Small intestine (tissue), 7 donors: ENCODE results near the gene GBX1. TPM values are rescaled to one million over a fixed set of nuclear protein-coding genes. Genes with fewer than 3 reads are reported as not detected.

Experiments
- DNase-seq, 2 donors: peaks; one replicate each; pipeline versions ENCODE4 v3.0.0 to v3.0.0-alpha.2; 2013
- FAIRE-seq: peaks from 2 replicates; lab custom pipeline; 2012; peaks lifted over from hg19 to GRCh38; lab: Jason Lieb, UNC
- H3K27ac ChIP-seq, 3 donors: one replicate each; pipeline ENCODE4 v1.5.1; 2013; ENCODE audit warnings: low read length in 2 of 3, mild to moderate bottlenecking in 2 of 3, control low read depth in 1 of 3, inconsistent platforms in 1 of 3, low read depth in 1 of 3, moderate library complexity in 1 of 3
- H3K27me3 ChIP-seq, 3 donors: one replicate each; pipeline ENCODE4 v1.6.1; 2013; ENCODE audit warnings: low read length in 3 of 3, inconsistent platforms in 1 of 3; ENCODE audit not compliant: control insufficient read depth in 3 of 3, insufficient read depth in 3 of 3
- H3K36me3 ChIP-seq, 3 donors: one replicate each; pipeline ENCODE4 v1.6.1; 2013; ENCODE audit warnings: low read length in 3 of 3, inconsistent platforms in 1 of 3, low read depth in 1 of 3, mild to moderate bottlenecking in 1 of 3, moderate library complexity in 1 of 3; ENCODE audit not compliant: control insufficient read depth in 3 of 3, insufficient read depth in 2 of 3
- H3K4me1 ChIP-seq, 3 donors: one replicate each; pipeline ENCODE4 v1.6.1; 2013; ENCODE audit warnings: low read length in 2 of 3, inconsistent platforms in 1 of 3, low read depth in 1 of 3, mild to moderate bottlenecking in 1 of 3, moderate library complexity in 1 of 3; ENCODE audit not compliant: control insufficient read depth in 3 of 3, insufficient read depth in 2 of 3
- H3K4me3 ChIP-seq, 3 donors: one replicate each; pipeline ENCODE4 v1.5.1; 2013; ENCODE audit warnings: low read length in 3 of 3, control low read depth in 1 of 3, inconsistent platforms in 1 of 3, low read depth in 1 of 3, mild to moderate bottlenecking in 1 of 3, moderate library complexity in 1 of 3
- H3K9me3 ChIP-seq, 2 donors: one replicate each; pipeline ENCODE4 v1.6.1; 2013; ENCODE audit warnings: low read depth in 1 of 2, low read length in 1 of 2; ENCODE audit not compliant: control insufficient read depth in 2 of 2, insufficient read depth in 1 of 2
- WGBS, 3 donors: extraction: QIAGEN DNeasy Blood & Tissue Kit; methylation state at CpG; one replicate each; pipeline ENCODE4 v1.1.7; 2013; 5-methylcytosine and 5-hydroxymethylcytosine counted together
- polyA plus RNA-seq, 4 donors: library from polyadenylated mRNA; stranded (reverse) in 3 of 4; unstranded in 1 of 4; fragments of 200-250 nt in 3 of 4; fragments of 120-200 nt in 1 of 4; gene quantifications; one replicate each; pipeline versions ENCODE4 v1.2.1 to v1.2.3, GENCODE V29; 2013
- donor health status: healthy with polysubstance abuse.
- donor health status: control.
- donor health status: control.
- donor health status: Bipolar disorder and iron deficiency.
- donor health status: healthy.

GBX1 gene
- polyA plus RNA-seq, 4 donors: 0.06 TPM; not detected in 3

DNA sequence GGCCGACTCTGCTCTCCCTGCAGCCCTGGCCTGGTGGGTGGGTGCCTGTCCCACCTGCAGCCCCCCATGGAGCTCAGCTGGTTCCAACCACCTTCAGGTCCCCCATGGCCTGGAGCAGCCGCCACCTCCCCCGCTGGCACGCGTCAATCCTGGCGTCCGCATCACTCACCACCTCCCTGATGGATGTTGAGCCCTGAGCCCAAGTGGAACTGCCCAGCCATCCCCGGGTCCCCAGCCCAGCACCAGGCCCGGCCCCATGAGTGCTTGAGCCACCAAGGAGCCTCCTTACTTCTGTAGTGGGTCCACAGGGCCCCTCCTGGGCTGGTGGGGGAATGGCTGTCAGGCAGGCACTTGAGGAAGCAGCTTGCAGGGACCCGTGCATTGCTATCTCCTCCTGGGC, 66.6 kb downstream of the GBX1 start:
- FAIRE-seq: no peak
- peaks cover 0 to 2% (median 0%) of the 10 kb centered on the region in 3 donors for H3K4me1 ChIP-seq
- WGBS, 3 donors: 90 to 92% (median 91%) methylated on average over 10 of the region's 10 CpGs

DNA sequence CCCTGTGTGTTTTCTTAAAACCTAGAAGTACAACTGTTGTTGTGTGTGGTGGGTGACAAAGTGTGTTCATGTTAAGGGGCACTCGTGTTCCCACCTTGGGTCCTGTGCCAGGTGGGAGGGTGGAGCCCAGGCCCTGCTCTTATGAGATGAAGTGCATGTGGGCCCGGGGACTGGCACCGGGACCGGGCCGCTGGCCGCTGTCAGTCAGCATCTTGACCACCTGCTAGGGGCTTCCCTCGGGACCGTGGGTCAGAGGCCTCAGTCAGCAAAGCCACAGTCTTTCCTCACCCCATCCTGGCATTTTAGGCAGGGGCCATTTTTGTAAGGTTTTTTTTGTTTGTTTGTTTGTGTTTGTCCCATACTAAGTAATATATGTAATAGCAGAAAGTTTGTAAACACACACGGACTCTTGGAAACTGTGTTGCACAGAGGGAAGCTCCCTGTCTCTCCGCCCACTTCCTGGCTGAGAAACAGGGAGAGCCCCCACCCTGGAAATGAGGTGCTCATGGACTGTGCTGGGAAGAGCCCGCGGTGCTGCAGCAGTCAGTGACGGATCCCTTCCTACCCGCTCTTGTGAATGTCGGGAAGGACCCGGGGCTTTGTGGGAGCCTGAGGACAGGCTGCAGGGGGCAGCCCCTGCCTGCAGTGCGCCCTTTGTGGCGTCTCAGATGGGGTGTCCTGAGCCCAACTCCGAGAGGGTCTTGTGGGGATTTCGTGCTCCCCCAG, 67.8 kb downstream of the GBX1 start:
- WGBS, 3 donors: 73 to 87% (median 83%) methylated on average over 20 of the region's 20 CpGs
- no peak overlapping the region for H3K27ac ChIP-seq
- no peaks in the 10 kb centered on the region for H3K9me3 ChIP-seq
- no peaks in the 10 kb centered on the region for H3K27me3 ChIP-seq
- FAIRE-seq (no peak), DNase-seq (no peak)
- H3K4me1 ChIP-seq: peaks cover 0 to 2% (median 0%) of the 10 kb centered on the region in 3 donors
- no peak overlapping the region for H3K4me3 ChIP-seq
- peaks cover 0 to 44% (median 0%) of the 10 kb centered on the region in 3 donors for H3K36me3 ChIP-seq

More for the DNA sequence above, 66.6 kb downstream of the GBX1 start:
- Histone ChIP-seq H3K9me3 (no peaks in the 10 kb centered on the region), H3K27me3 (no peaks in the 10 kb centered on the region), H3K36me3 (peaks cover 0 to 41% (median 0%) of the 10 kb centered on the region in 3 donors), H3K4me3 (no peak overlapping the region), H3K27ac (no peak overlapping the region)
- DNase-seq: no peak

Other genes with a start within 250 kb of the GBX1 start
- 1 to 10 TPM in 3 of 4 donors, not detected in 1; 2.4 to 5.7 (median 3.7) TPM for gene KCNH2, start 189.4 kb downstream of the GBX1 start, polyA plus RNA-seq
- 10 to 100 TPM in 1 of 4 donors, 1 to 10 TPM in 1, under 1 TPM in 2; 0.45 to 14.7 (median 4.7) TPM for gene NOS3, start 176.7 kb downstream of the GBX1 start, polyA plus RNA-seq
- 1 to 10 TPM in 2 of 4 donors, under 1 TPM in 2; 0.22 to 1.6 (median 0.77) TPM for gene ATG9B, start 143.2 kb downstream of the GBX1 start, polyA plus RNA-seq
- gene ABCB8, start 139.2 kb downstream of the GBX1 start, polyA plus RNA-seq: 10 to 100 TPM; 15.4 to 29.9 (median 16.2) TPM
- gene ASIC3, start 119.2 kb downstream of the GBX1 start, polyA plus RNA-seq: 10 to 100 TPM in 1 of 4 donors, 1 to 10 TPM in 3; 2.8 to 10.7 (median 3.6) TPM
- 10 to 100 TPM; 10.8 to 19.7 (median 11.9) TPM for gene CDK5, start 109.8 kb downstream of the GBX1 start, polyA plus RNA-seq
- gene SLC4A2, start 108.1 kb downstream of the GBX1 start, polyA plus RNA-seq: 100 to 1,000 TPM in 3 of 4 donors, 10 to 100 TPM in 1; 91.5 to 132 (median 103) TPM
- gene FASTK, start 86.9 kb downstream of the GBX1 start, polyA plus RNA-seq: 100 to 1,000 TPM in 3 of 4 donors, 10 to 100 TPM in 1; 95.2 to 248 (median 126) TPM
- 100 to 1,000 TPM in 1 of 4 donors, 10 to 100 TPM in 3; 66.4 to 144 (median 77.2) TPM for gene TMUB1, start 84.2 kb downstream of the GBX1 start, polyA plus RNA-seq
- gene AGAP3, start 81.2 kb downstream of the GBX1 start, polyA plus RNA-seq: 10 to 100 TPM; 46.5 to 57.9 (median 54.4) TPM
- not detected for gene ASB10, start 19.6 kb upstream of the GBX1 start, polyA plus RNA-seq
- not detected for gene H2BK1, start 42.8 kb upstream of the GBX1 start, polyA plus RNA-seq
- gene ABCF2, start 59.5 kb upstream of the GBX1 start, polyA plus RNA-seq: 10 to 100 TPM; 11.0 to 23.7 (median 13.5) TPM
- 10 to 100 TPM; 11.6 to 27.2 (median 18.1) TPM for gene CHPF2, start 64.8 kb upstream of the GBX1 start, polyA plus RNA-seq
- gene SMARCD3, start 81.0 kb upstream of the GBX1 start, polyA plus RNA-seq: 10 to 100 TPM in 2 of 4 donors, 1 to 10 TPM in 1, under 1 TPM in 1; 0.89 to 16.0 (median 10.3) TPM
- gene NUB1, start 174.1 kb upstream of the GBX1 start, polyA plus RNA-seq: 10 to 100 TPM; 37.4 to 70.8 (median 56.7) TPM
- 1 to 10 TPM in 3 of 4 donors, not detected in 1; 1.1 to 4.3 (median 1.8) TPM for gene WDR86, start 242.3 kb upstream of the GBX1 start, polyA plus RNA-seq